ENCODE data around the gene MPV17.

MPV17 gene

GRCh38 chr2:27262379-27263286 is 60.3 kb downstream of the MPV17 start, which contains the start of gene SLC30A3:
TSS of gene SLC30A3 (minus strand) at chr2:27263047. CDS start at chr2:27262906, 141 bp downstream.
- Mint-ChIP-seq H3K27ac (peak within 1 kb of the TSS; percentile 25 to 78), H3K27me3 (peaks cover 61 to 65% of the 10 kb centered on the region in 2 donors), H3K9me3 (no peaks in the 10 kb centered on the region), H3K4me1 (ENCODE audit: low read depth in 2 of 2) (peaks cover 22 to 27% of the 10 kb centered on the region in 2 donors), H3K36me3 (ENCODE audit: insufficient read depth) (peaks cover 5% of the 10 kb centered on the region), H3K4me3 (peak within 1 kb of the TSS; percentile 86 to 97)
- ATAC-seq (replicated peaks) (peak; percentile 53), DNase-seq (peak; percentile 20 to 39 (median 33))

- H3K27me3 Mint-ChIP-seq = peaks cover 68 to 72% of the 10 kb centered on the region in 2 donors
- no peak for DNase-seq
- peaks cover 22 to 27% of the 10 kb centered on the region in 2 donors for H3K4me1 Mint-ChIP-seq (ENCODE audit: low read depth in 2 of 2)
- ATAC-seq (replicated peaks) = no peak
- H3K9me3 Mint-ChIP-seq = no peaks in the 10 kb centered on the region
- H3K36me3 Mint-ChIP-seq (ENCODE audit: insufficient read depth) = peaks cover 6% of the 10 kb centered on the region
- no peak overlapping the region for H3K27ac Mint-ChIP-seq
- H3K4me3 Mint-ChIP-seq = peak overlapping the region; percentile 73 to 84
Measured at GRCh38 chr2:27261926-27262298, 61.0 kb downstream of the MPV17 start.

GRCh38 chr2:27261241-27261925 is 61.5 kb downstream of the MPV17 start:
- H3K27ac Mint-ChIP-seq = no peak overlapping the region

More at GRCh38 chr2:27261241-27261925, 61.5 kb downstream of the MPV17 start:
- ATAC-seq (replicated peaks) (no peak), DNase-seq (no peak)
- Mint-ChIP-seq H3K27me3 (peaks cover 73 to 77% of the 10 kb centered on the region in 2 donors), H3K4me1 (ENCODE audit: low read depth in 2 of 2) (peaks cover 22 to 27% of the 10 kb centered on the region in 2 donors), H3K9me3 (no peaks in the 10 kb centered on the region), H3K4me3 (peak overlapping the region; percentile 73 to 84), H3K36me3 (ENCODE audit: insufficient read depth) (peaks cover 6% of the 10 kb centered on the region)

Data from effector memory CD8-positive, alpha-beta T cell (primary cell).